GM23248 (cell line): ENCODE data around the gene PTPRU.

ENCODE experiments used
- EZH2 ChIP-seq: fragments of 200-600 bp; sonication (generic); IDR thresholded peaks from 2 replicates; pipeline ENCODE4 v1.6.1; 2018; ENCODE audit warnings: antibody characterized with exemption, mild to moderate bottlenecking; ENCODE audit not compliant: insufficient read depth, poor library complexity, severe bottlenecking
- EZH2phosphoT487 ChIP-seq: fragments of 200-600 bp; sonication (generic); IDR thresholded peaks from 2 replicates; pipeline ENCODE4 v1.6.1; 2018; ENCODE audit warnings: antibody characterized with exemption, moderate library complexity, mild to moderate bottlenecking, low read depth; ENCODE audit not compliant: insufficient read depth

GRCh38 chr1:29329022-29329775 is 92.9 kb downstream of the PTPRU start:
- TF ChIP-seq EZH2 (no peak), EZH2phosphoT487 (no peak)
